GM21515 (cell line): ENCODE data around the gene FXN.

Source experiments
- ATAC-seq: cut with Tn5 transposase; IDR thresholded peaks from one replicate; pipeline ENCODE4 v1.9.1; 2021; ENCODE audit not compliant: unreplicated experiment

FXN gene

DNA sequence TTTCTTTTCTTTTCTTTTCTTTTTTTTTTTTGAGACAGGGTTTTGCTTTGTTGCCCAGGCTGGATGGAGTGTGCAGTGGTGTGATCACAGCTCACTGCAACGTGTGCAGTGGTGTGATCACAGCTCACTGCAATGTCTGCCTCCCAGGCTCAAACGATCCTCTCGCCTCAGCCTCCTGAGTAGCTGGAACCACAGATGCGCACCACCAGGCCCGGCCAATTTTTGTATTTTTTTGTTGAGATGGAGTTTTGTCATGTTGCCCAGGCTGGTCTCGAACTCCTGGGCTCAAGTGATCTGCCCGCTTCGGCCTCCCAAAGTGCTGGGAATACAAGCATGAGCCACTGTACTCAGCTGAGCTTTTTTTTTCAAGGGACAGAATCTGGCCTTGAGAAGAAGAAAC, 101.8 kb downstream of the FXN start:
- ATAC-seq: no peak

DNA sequence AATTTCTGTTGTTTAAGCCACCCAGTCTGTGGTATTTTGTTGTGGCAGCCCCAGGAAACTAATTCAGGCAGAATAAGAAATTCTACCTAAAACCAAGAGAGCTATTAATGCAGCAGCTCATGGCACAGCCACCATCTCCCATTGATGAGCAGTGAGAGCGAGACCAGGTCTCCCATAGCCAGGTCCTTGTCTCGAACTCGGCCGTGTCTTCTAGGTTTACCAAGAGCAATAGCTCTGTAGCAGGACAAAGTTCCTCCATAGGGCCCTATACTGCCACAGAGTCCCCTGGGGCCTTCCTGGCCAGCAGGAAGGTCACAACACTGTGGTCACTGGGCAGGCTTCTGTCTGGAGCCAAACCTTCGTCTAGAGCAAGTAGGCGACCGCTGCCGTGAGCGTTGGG, 104.0 kb downstream of the FXN start:
- no peak for ATAC-seq

GRCh38 chr9:69140123-69140735, 104.7 kb downstream of the FXN start:
- ATAC-seq: no peak

- no peak for ATAC-seq
These were observed 106.3 kb downstream of the FXN start for GRCh38 chr9:69141851-69142250.

- ATAC-seq: no peak
These were observed 107.7 kb downstream of the FXN start for GRCh38 chr9:69143291-69143690.

DNA sequence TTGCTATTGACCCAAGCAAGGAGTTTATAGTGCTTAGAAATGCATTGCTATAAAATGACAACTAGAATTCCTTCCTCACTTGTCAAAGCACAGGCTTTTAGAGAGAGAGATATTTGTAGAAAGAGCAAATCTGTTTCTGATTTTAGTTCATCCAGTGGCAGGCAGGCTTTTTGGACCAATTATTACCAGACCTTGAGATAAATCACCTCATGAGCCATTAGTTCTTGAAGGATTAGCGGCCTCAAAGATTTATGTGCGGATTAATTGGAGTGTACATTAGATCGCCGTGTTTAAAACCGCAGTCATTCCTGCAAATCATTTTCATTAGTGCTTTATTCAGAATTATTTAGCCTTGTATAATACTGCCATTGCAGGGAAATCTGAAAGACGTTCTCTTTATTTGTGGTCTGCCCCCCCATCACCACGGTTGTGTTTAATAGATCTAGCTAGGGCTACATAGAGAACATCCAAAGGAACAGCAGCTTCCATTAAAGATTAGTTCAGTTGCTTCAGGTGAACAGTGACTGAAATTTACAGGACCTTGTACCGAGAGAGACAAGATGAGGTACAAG, 109.7 kb downstream of the FXN start:
- no peak for ATAC-seq

DNA sequence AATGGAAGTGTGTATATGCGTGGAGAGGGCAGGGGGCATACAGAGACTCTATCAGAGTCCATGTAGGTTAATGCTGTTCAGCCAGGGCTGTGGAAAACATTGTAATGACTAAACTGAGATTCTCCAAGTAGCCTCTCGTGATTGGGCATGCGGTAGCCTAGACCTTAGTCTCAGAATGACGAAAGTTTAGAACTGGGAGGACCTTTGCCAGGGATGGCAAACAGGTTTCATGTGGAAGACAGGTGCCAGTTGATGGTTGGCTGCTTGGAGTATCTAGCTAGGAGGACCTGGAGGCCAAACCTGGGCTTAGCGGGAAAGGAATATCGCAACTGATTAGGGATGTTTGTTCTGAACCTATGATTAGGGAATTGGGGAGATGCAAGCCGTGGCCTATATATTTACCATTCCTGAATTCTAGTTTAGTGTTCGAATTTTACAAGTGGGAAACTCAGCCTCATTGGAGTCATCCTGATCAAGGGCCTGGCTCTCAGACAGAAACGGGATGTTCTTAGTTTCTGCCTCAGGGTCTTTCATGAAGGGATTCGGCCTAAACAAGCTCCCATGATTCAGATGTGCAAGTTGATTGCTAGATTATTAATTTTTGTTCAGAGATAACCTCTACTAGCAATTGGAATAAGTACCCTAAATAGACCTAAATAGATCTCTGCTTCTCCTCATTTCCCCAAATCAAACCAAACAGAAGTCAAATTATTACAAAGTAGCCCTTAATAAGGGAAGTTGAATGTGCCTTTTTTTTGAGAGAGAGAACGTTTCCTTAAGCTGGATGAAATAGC, 111.7 kb downstream of the FXN start:
- no peak for ATAC-seq

DNA sequence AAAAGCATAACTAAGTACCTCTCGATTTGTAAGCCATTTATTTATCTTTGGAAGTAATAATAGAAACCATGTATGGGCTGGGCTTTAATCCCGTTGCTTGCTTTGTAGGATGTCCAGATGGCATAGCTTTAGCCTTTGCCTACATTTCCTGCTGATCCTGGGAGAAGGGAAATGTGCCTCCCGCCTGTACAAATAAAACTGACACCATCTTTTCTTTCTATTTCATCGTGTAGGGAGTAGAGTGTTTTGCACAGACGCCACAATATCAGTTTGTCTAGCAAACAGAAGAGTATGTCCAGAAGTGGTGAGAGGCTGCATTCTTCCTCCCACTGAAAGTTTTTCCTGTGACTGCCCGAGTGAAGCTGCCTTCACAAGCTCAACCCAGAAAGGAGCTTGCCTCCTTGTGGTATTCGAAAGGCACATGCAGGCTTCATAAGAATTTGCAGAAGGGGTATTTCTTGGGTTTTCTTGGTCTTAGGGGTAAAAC, 113.8 kb downstream of the FXN start:
- no peak for ATAC-seq
